A673 (cell line): Measurements from ENCODE around the gene ATP8A1. TPM values are rescaled to one million over a fixed set of nuclear protein-coding genes. Genes with fewer than 3 reads are reported as not detected.

ENCODE experiments used
- BruUV-seq: library from RNA; stranded (reverse); fragments of 400-500 nt; replicated peaks from 2 replicates; lab custom pipeline; 2021; lab: Mats Ljungman, UMichigan
- CTCF ChIA-PET: fragments of 300-600 bp; sonication (Branson Sonifier 250); formaldehyde crosslinking; loops from one replicate; lab custom pipeline; 2022; ENCODE audit warnings: antibody characterized with exemption; lab: Charles Lee
- POLR2A ChIA-PET: fragments of 300-600 bp; sonication (Branson Sonifier 250); formaldehyde crosslinking; loops from one replicate; lab custom pipeline; 2022; ENCODE audit warnings: antibody characterized with exemption; ENCODE audit not compliant: low non-redundant PET; lab: Charles Lee
- DNase-seq: peaks from one replicate; pipeline ENCODE4 v3.0.0-alpha.2; 2015; ENCODE audit warnings: low spot score
- H3K27ac ChIP-seq: fragments of 200-600 bp; sonication (generic); 2 replicates; pipeline ENCODE4 v1.5.1; 2016; ENCODE audit warnings: mixed run types, low read depth, mild to moderate bottlenecking, mixed read lengths, antibody characterized with exemption, low read length; ENCODE audit not compliant: poor library complexity, severe bottlenecking
- H3K27me3 ChIP-seq: fragments of 200-600 bp; sonication (generic); replicated peaks from 2 replicates; pipeline ENCODE4 v1.6.1; 2017; ENCODE audit warnings: mixed run types, low read depth, mild to moderate bottlenecking, mixed read lengths, antibody characterized with exemption, low read length; ENCODE audit not compliant: insufficient read depth, poor library complexity
- H3K36me3 ChIP-seq: fragments of 200-600 bp; sonication (generic); 2 replicates; pipeline ENCODE4 v1.6.1; 2016; ENCODE audit warnings: mixed run types, mild to moderate bottlenecking, mixed read lengths, antibody characterized with exemption, low read length; ENCODE audit not compliant: insufficient read depth, poor library complexity, severe bottlenecking
- H3K4me1 ChIP-seq: fragments of 200-600 bp; sonication (generic); 2 replicates; pipeline ENCODE4 v1.6.1; 2017; ENCODE audit warnings: mixed run types, mild to moderate bottlenecking, mixed read lengths, antibody characterized with exemption, low read length; ENCODE audit not compliant: insufficient read depth, poor library complexity, severe bottlenecking
- H3K4me3 ChIP-seq: fragments of 200-600 bp; sonication (generic); 2 replicates; pipeline ENCODE4 v1.5.1; 2016; ENCODE audit warnings: low read depth, mixed run types, mild to moderate bottlenecking, mixed read lengths, low read length; ENCODE audit not compliant: poor library complexity, severe bottlenecking
- H3K9me3 ChIP-seq: fragments of 200-600 bp; sonication (generic); 2 replicates; pipeline ENCODE4 v1.6.1; 2016; ENCODE audit warnings: mixed run types, low read depth, mild to moderate bottlenecking, mixed read lengths, antibody characterized with exemption, low read length; ENCODE audit not compliant: poor library complexity, severe bottlenecking
- CTCF ChIP-seq: fragments of 300-800, 200-600 bp; sonication (generic); conservative IDR thresholded peaks from 2 replicates; pipeline ENCODE4 v1.5.1; 2017; ENCODE audit warnings: low read depth, mild to moderate bottlenecking, antibody characterized with exemption, low read length, moderate library complexity, mixed read lengths
- EZH2 ChIP-seq: fragments of 200-600 bp; sonication (generic); IDR thresholded peaks from 2 replicates; pipeline ENCODE4 v1.6.1; 2017; ENCODE audit warnings: borderline replicate concordance, low read depth, mild to moderate bottlenecking, mixed read lengths, antibody characterized with exemption, low read length; ENCODE audit not compliant: poor library complexity, severe bottlenecking
- intact Hi-C: fragments of 100-400 bp; cut with micrococcal nuclease; formaldehyde crosslinking; loops from one replicate; pipeline ENCODE4 v1.10.0; 2022; ENCODE audit not compliant: unreplicated experiment
- total RNA-seq: library from RNA; stranded (reverse); gene quantifications from 2 replicates; pipeline ENCODE4 v1.2.3, GENCODE V29; 2021

ATP8A1 gene
- total RNA-seq, 1 experiment from 2014 or later, result 0.28 TPM

- BruUV-seq, result no TSS peak
- intact Hi-C loops, result loop anchor here (10.0 kb wide), 1 partner anchor 557 kb away; no protein-coding TSS in a partner anchor
- no peak overlapping the region for H3K27ac ChIP-seq
- H3K36me3 ChIP-seq, result no peaks in the 10 kb centered on the region
- H3K27me3 ChIP-seq, result no peaks in the 10 kb centered on the region
- DNase-seq, result no peak
- TF ChIP-seq EZH2 (no peak), CTCF (no peak)
- no peak overlapping the region for H3K4me3 ChIP-seq
- H3K4me1 ChIP-seq, result no peaks in the 10 kb centered on the region
- POLR2A ChIA-PET, result no interaction called here
- CTCF ChIA-PET, result no interaction called here
- no peaks in the 10 kb centered on the region for H3K9me3 ChIP-seq
These were observed 144.7 kb downstream of the ATP8A1 start for GRCh38 chr4:42512226-42512625.

- ChIA-PET POLR2A (no interaction called here), CTCF (no interaction called here)
- peaks cover 3% of the 10 kb centered on the region for H3K27me3 ChIP-seq
- H3K4me1 ChIP-seq, result no peaks in the 10 kb centered on the region
- intact Hi-C loops, result loop anchor here (10.0 kb wide), 1 partner anchor 555 kb away; no protein-coding TSS in a partner anchor
- no peaks in the 10 kb centered on the region for H3K36me3 ChIP-seq
- no peak for DNase-seq
- H3K4me3 ChIP-seq, result no peak overlapping the region
- H3K27ac ChIP-seq, result no peak overlapping the region
- BruUV-seq, result no TSS peak
- no peaks in the 10 kb centered on the region for H3K9me3 ChIP-seq
- TF ChIP-seq CTCF, result no peak
- no peak for TF ChIP-seq EZH2
These were observed 146.7 kb downstream of the ATP8A1 start for GRCh38 chr4:42510225-42510624.

GRCh38 chr4:42501624-42502401 lies 155.1 kb downstream of the ATP8A1 start:
- ChIA-PET POLR2A (no interaction called here), CTCF (no interaction called here)

More at GRCh38 chr4:42501624-42502401, 155.1 kb downstream of the ATP8A1 start:
- H3K27me3 ChIP-seq, result peaks cover 43% of the 10 kb centered on the region
- TF ChIP-seq EZH2 (no peak), CTCF (no peak)
- no peak overlapping the region for H3K4me3 ChIP-seq
- BruUV-seq, result no TSS peak
- no peak overlapping the region for H3K27ac ChIP-seq
- peak; percentile 83 for DNase-seq
- no peaks in the 10 kb centered on the region for H3K36me3 ChIP-seq
- intact Hi-C loops, result no loop called here
- H3K4me1 ChIP-seq, result no peaks in the 10 kb centered on the region
- no peaks in the 10 kb centered on the region for H3K9me3 ChIP-seq
